ENCODE data around the gene GATB.

GATB gene

DNA sequence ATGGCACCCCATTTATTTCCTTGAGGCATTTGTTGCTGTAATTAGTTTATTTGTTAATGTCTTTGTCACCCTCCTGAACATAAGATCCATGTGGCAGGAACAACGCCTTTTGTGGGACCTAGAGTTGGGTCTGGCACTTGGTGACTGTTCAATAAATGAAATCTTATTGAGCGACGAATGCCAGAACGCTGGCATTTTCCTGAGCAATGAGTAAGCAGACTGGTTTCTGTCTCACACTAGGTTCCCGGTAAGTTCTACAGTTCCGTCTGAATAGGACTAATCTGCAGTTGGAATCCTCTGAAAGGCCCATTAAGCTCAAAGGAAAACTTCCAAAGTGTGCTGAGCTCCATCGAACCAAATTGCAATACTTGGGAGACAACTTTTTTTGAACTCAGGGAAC is 49.2 kb downstream of the GATB start:
- TF ChIP-seq EZH2phosphoT487 (conservative IDR thresholded peaks at IDR 0.05; ENCODE audit: low read length), result no peak
- TF ChIP-seq, protein P1, sequence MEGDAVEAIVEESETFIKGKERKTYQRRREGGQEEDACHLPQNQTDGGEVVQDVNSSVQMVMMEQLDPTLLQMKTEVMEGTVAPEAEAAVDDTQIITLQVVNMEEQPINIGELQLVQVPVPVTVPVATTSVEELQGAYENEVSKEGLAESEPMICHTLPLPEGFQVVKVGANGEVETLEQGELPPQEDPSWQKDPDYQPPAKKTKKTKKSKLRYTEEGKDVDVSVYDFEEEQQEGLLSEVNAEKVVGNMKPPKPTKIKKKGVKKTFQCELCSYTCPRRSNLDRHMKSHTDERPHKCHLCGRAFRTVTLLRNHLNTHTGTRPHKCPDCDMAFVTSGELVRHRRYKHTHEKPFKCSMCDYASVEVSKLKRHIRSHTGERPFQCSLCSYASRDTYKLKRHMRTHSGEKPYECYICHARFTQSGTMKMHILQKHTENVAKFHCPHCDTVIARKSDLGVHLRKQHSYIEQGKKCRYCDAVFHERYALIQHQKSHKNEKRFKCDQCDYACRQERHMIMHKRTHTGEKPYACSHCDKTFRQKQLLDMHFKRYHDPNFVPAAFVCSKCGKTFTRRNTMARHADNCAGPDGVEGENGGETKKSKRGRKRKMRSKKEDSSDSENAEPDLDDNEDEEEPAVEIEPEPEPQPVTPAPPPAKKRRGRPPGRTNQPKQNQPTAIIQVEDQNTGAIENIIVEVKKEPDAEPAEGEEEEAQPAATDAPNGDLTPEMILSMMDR (IDR thresholded peaks at IDR 0.05; ENCODE audit: insufficient read depth, low read length, poor library complexity, severe bottlenecking), result no peak
- Histone ChIP-seq H3K36me3 (ENCODE audit: low read length) (no peaks in the 10 kb centered on the region), H2AFZ (ENCODE audit: low read depth, low read length, severe bottlenecking) (no peak overlapping the region), H3K27me3 (ENCODE audit: low read length) (no peaks in the 10 kb centered on the region), H3K4me2 (ENCODE audit: low read depth, low read length, poor library complexity, severe bottlenecking) (no peak overlapping the region), H3K4me3 (ENCODE audit: insufficient read depth, low read length, poor library complexity, severe bottlenecking) (no peak overlapping the region), H3K27ac (ENCODE audit: low read depth, low read length) (no peak overlapping the region), H3K9ac (ENCODE audit: low read length) (no peak overlapping the region), H3K9me3 (ENCODE audit: insufficient read depth, low read length) (no peaks in the 10 kb centered on the region), H4K20me1 (ENCODE audit: low read depth, low read length) (no peaks in the 10 kb centered on the region), H3K9me2 (replicated peaks; ENCODE audit: insufficient read depth, low read length) (no peaks in the 10 kb centered on the region), H3K79me2 (ENCODE audit: insufficient read depth, low read length) (no peaks in the 10 kb centered on the region), H3F3A (ENCODE audit: insufficient read depth) (no peaks in the 10 kb centered on the region)

DNA sequence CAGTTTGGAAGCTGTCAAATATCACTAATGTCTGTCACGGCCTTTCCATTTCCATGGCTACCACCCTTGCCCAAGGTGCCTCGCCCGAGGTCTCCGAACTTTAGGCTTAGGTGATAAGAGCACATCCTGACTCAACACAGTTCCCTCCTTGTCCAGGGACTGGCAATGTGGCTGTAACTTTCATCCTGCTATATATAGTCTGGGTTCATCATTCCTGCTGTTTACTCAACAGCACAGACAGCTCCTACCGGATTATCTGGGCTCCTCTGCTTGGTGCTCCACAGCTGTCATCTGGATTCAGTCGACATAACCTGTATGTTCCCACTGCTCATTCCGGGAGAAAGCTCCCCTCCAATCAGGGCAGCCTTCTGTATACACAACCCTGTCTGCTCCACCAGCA is 51.2 kb downstream of the GATB start:
- Histone ChIP-seq H3K9ac (ENCODE audit: low read length) (no peak overlapping the region), H3K9me3 (ENCODE audit: insufficient read depth, low read length) (no peaks in the 10 kb centered on the region), H3K27me3 (ENCODE audit: low read length) (no peaks in the 10 kb centered on the region), H3K36me3 (ENCODE audit: low read length) (no peaks in the 10 kb centered on the region), H3K79me2 (ENCODE audit: insufficient read depth, low read length) (no peaks in the 10 kb centered on the region), H3K27ac (ENCODE audit: low read depth, low read length) (no peak overlapping the region), H3K4me2 (ENCODE audit: low read depth, low read length, poor library complexity, severe bottlenecking) (no peak overlapping the region), H3K9me2 (replicated peaks; ENCODE audit: insufficient read depth, low read length) (no peaks in the 10 kb centered on the region), H2AFZ (ENCODE audit: low read depth, low read length, severe bottlenecking) (no peak overlapping the region), H4K20me1 (ENCODE audit: low read depth, low read length) (no peaks in the 10 kb centered on the region), H3K4me3 (ENCODE audit: insufficient read depth, low read length, poor library complexity, severe bottlenecking) (no peak overlapping the region), H3F3A (ENCODE audit: insufficient read depth) (no peaks in the 10 kb centered on the region)
- TF ChIP-seq, protein P1 (IDR thresholded peaks at IDR 0.05; ENCODE audit: insufficient read depth, low read length, poor library complexity, severe bottlenecking), result no peak
- no peak for TF ChIP-seq EZH2phosphoT487 (conservative IDR thresholded peaks at IDR 0.05; ENCODE audit: low read length)

DNA sequence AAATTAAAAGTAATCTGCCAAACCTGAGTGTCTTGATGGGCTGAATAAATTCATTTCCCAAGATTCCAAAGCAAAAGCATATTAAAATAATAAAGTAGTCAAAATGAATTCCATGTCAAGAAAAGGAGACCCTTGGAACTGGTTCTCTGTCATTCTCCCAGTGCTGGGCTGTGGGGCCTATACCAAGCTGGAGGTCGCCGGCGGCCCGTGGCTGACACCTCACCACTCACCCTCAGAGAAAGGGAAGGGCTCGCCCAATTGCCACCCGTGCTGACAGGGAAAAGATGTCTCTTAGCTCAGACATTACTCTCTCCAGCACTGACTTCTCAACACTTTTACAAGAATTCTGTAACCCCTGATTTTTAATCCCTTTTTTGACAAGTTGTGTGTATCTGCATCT is 51.7 kb downstream of the GATB start:
- Histone ChIP-seq H3K9ac (ENCODE audit: low read length) (no peak overlapping the region), H3K79me2 (ENCODE audit: insufficient read depth, low read length) (no peaks in the 10 kb centered on the region), H3K36me3 (ENCODE audit: low read length) (no peaks in the 10 kb centered on the region), H4K20me1 (ENCODE audit: low read depth, low read length) (no peaks in the 10 kb centered on the region), H3K9me3 (ENCODE audit: insufficient read depth, low read length) (no peaks in the 10 kb centered on the region), H3K4me3 (ENCODE audit: insufficient read depth, low read length, poor library complexity, severe bottlenecking) (no peak overlapping the region), H3K4me2 (ENCODE audit: low read depth, low read length, poor library complexity, severe bottlenecking) (no peak overlapping the region), H3K9me2 (replicated peaks; ENCODE audit: insufficient read depth, low read length) (no peaks in the 10 kb centered on the region), H3K27me3 (ENCODE audit: low read length) (no peaks in the 10 kb centered on the region), H2AFZ (ENCODE audit: low read depth, low read length, severe bottlenecking) (no peak overlapping the region), H3F3A (ENCODE audit: insufficient read depth) (no peaks in the 10 kb centered on the region), H3K27ac (ENCODE audit: low read depth, low read length) (no peak overlapping the region)
- TF ChIP-seq EZH2phosphoT487 (conservative IDR thresholded peaks at IDR 0.05; ENCODE audit: low read length), result no peak
- TF ChIP-seq, protein P1 (IDR thresholded peaks at IDR 0.05; ENCODE audit: insufficient read depth, low read length, poor library complexity, severe bottlenecking), result no peak

All from SU-DHL-6 (cell line).